ENCODE data around the gene RHOXF2B. TPM values are rescaled to one million over a fixed set of nuclear protein-coding genes. Genes with fewer than 3 reads are reported as not detected.
"Not testable (repeated sequence)": the region's sequence is repeated elsewhere in the genome, so short reads cannot be mapped to it uniquely, and the experiment has no call there.

The RHOXF2B gene
- total and polyA plus RNA-seq, 2 donors, result 0.05 TPM; not detected in 1

DNA sequence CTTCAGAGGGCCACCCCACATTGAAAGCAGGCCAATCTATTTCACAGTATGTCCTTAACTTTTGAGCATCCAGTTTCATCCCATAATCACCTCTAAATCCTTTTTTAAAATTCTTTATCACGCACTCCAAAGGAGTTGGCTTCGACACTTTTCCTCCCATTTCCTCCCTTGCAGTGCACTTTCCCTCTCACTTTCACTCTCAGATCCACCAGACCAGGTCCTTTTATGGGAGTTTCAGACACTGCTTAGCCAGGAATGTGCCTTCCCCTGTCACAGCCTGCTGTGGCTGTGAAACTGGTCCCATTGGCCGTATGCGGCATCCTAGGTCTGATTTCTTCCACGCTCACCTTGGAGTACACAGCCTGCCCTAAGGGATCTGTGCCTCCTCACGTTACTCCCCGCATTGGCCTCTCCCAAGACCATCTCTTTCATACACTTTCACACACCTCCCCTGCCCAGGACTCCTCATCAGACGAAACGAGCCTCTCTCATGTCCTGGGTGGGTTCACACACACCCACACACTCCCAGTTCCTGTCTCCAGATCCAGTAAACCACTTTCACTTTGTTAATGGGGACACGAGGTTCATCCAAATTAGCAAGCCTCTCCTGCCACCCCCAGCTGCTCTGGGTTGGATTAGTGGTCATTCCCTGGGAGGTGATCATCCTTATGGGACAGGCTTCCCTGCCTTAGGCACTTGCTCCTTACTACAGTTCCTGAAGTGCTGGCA is 10.0 kb upstream of the RHOXF2B start:
- no peaks in the 10 kb centered on the region for H3K27me3 ChIP-seq (ENCODE audit: control insufficient read depth in 2 of 2, insufficient read depth in 1 of 2, low read length in 1 of 2)
- H3K4me1 ChIP-seq (ENCODE audit: control insufficient read depth in 2 of 2, insufficient read depth in 2 of 2, low read length in 2 of 2), result no peaks in the 10 kb centered on the region
- H3K36me3 ChIP-seq (ENCODE audit: control insufficient read depth in 2 of 2, insufficient read depth in 2 of 2, low read length in 1 of 2), result no peaks in the 10 kb centered on the region
- no peak overlapping the region for H3K4me3 ChIP-seq (ENCODE audit: low read length in 2 of 2)
- H3K9me3 ChIP-seq (ENCODE audit: control insufficient read depth in 2 of 2, insufficient read depth in 1 of 2, low read length in 1 of 2), result no peaks in the 10 kb centered on the region
- no peak overlapping the region for H3K27ac ChIP-seq (ENCODE audit: low read depth in 1 of 2, low read length in 1 of 2)
- WGBS, result 92% methylated on average over 10 of the region's 10 CpGs
- no peak for DNase-seq (ENCODE audit: low read depth in 6 of 9, low spot score in 9 of 9)

DNA sequence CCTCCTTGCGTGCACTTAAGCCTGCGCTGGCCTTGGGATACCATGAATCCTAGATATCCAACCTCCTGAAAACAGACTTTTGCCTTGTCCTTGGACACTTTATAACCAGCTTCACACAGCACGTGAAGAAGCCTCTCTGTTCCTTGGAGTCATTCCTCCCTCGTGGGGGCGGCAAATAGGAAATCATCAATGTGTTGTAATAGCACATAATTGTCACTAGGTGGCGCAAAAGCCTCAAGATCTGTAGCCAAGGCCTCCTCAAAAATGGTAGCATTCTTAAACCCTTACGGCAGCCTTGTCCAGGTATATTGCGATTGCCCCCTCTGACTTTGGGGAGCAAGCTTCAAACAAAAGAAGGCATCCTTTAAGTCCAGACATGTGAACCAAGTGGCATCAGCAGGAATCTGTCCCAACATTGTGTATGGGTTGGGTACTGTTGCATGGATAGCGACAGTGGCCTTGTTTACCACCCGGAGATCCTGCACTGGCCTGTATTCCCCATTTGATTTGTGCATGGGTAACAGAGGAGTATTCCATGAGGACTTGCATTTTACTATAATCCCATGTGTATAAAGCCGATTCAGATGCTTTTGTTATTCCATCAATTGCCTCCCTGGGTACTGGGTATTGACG is 8.2 kb upstream of the RHOXF2B start:
- not testable (repeated sequence) for H3K4me1 ChIP-seq (ENCODE audit: control insufficient read depth in 2 of 2, insufficient read depth in 2 of 2, low read length in 2 of 2); H3K4me3 ChIP-seq (ENCODE audit: low read length in 2 of 2); H3K27ac ChIP-seq (ENCODE audit: low read depth in 1 of 2, low read length in 1 of 2); H3K27me3 ChIP-seq (ENCODE audit: control insufficient read depth in 2 of 2, insufficient read depth in 1 of 2, low read length in 1 of 2); H3K36me3 ChIP-seq (ENCODE audit: control insufficient read depth in 2 of 2, insufficient read depth in 2 of 2, low read length in 1 of 2); DNase-seq (ENCODE audit: low read depth in 6 of 9, low spot score in 9 of 9); H3K9me3 ChIP-seq (ENCODE audit: control insufficient read depth in 2 of 2, insufficient read depth in 1 of 2, low read length in 1 of 2)
- WGBS, result no CpG with 5 or more reads among the region's 12 CpGs

DNA sequence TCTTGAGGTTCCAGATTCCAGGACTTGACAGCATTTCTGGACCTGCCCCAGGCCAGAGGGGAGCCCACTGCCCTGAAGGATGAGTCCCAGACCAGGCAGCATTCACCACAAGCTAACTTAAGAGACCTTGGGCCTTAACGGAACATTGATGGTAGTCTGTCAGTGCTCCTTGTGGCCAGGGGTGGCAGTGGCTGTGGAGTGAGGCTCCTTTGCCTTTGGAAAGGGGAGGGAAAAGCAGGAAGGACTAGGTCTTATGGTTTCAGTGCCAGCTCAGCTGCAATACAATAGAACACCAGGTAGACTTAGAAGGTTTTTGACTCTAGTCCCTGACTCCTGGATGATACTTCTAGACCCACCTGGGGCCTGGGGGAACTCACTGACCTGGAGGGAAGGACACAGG is 11.3 kb downstream of the RHOXF2B start:
- not testable (repeated sequence) for H3K36me3 ChIP-seq (ENCODE audit: control insufficient read depth in 2 of 2, insufficient read depth in 2 of 2, low read length in 1 of 2); H3K27ac ChIP-seq (ENCODE audit: low read depth in 1 of 2, low read length in 1 of 2); H3K4me1 ChIP-seq (ENCODE audit: control insufficient read depth in 2 of 2, insufficient read depth in 2 of 2, low read length in 2 of 2); DNase-seq (ENCODE audit: low read depth in 6 of 9, low spot score in 9 of 9); H3K4me3 ChIP-seq (ENCODE audit: low read length in 2 of 2); H3K9me3 ChIP-seq (ENCODE audit: control insufficient read depth in 2 of 2, insufficient read depth in 1 of 2, low read length in 1 of 2); H3K27me3 ChIP-seq (ENCODE audit: control insufficient read depth in 2 of 2, insufficient read depth in 1 of 2, low read length in 1 of 2)
- WGBS, result 94% methylated on average over 1 of the region's 1 CpG

DNA sequence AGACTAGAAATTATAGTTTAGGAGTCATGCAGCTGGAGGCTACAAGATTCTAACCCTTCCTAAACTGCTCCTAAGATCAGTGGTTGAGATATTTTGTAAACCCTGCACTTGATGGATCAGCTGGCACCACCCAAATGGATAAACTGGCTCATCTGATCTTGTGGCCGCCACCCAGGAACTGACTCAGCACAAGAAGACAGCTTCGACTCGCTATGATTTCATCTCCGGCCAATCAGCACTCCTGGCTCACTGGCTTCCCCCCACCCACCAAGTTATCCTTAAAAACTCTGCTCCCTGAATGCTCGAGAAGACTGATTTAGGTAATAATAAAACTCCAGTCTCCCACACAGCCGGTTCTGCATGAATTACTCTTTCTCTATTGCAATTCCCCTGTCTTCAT is 34.8 kb downstream of the RHOXF2B start:
- DNase-seq (ENCODE audit: low read depth in 6 of 9, low spot score in 9 of 9); H3K27me3 ChIP-seq (ENCODE audit: control insufficient read depth in 2 of 2, insufficient read depth in 1 of 2, low read length in 1 of 2); H3K36me3 ChIP-seq (ENCODE audit: control insufficient read depth in 2 of 2, insufficient read depth in 2 of 2, low read length in 1 of 2); H3K9me3 ChIP-seq (ENCODE audit: control insufficient read depth in 2 of 2, insufficient read depth in 1 of 2, low read length in 1 of 2); H3K27ac ChIP-seq (ENCODE audit: low read depth in 1 of 2, low read length in 1 of 2); H3K4me1 ChIP-seq (ENCODE audit: control insufficient read depth in 2 of 2, insufficient read depth in 2 of 2, low read length in 2 of 2); H3K4me3 ChIP-seq (ENCODE audit: low read length in 2 of 2): not testable (repeated sequence)
- WGBS, result no CpG with 5 or more reads among the region's 6 CpGs

DNA sequence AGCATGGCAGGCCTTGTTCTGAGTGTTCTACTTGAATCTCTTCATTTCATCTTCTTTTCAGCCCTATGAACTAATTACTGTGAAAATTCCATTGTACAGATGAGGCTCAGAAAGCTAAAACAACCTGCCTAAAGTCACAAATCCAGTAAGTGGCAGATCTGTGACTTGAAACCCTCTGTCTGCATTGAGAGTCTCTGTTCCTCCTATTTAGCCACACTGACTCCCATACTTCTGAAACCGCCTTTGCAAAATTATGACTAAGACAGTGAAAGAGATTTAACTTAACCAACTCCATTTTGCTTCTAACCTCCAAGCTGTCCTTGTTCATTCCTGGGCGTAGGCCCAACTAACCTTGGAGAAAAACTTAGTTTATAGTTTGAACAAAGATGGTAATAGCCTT is 35.2 kb downstream of the RHOXF2B start:
- not testable (repeated sequence) for H3K4me1 ChIP-seq (ENCODE audit: control insufficient read depth in 2 of 2, insufficient read depth in 2 of 2, low read length in 2 of 2); H3K36me3 ChIP-seq (ENCODE audit: control insufficient read depth in 2 of 2, insufficient read depth in 2 of 2, low read length in 1 of 2); H3K27me3 ChIP-seq (ENCODE audit: control insufficient read depth in 2 of 2, insufficient read depth in 1 of 2, low read length in 1 of 2); H3K9me3 ChIP-seq (ENCODE audit: control insufficient read depth in 2 of 2, insufficient read depth in 1 of 2, low read length in 1 of 2); H3K4me3 ChIP-seq (ENCODE audit: low read length in 2 of 2); H3K27ac ChIP-seq (ENCODE audit: low read depth in 1 of 2, low read length in 1 of 2); DNase-seq (ENCODE audit: low read depth in 6 of 9, low spot score in 9 of 9)
- WGBS, result no CpG with 5 or more reads among the region's 2 CpGs

DNA sequence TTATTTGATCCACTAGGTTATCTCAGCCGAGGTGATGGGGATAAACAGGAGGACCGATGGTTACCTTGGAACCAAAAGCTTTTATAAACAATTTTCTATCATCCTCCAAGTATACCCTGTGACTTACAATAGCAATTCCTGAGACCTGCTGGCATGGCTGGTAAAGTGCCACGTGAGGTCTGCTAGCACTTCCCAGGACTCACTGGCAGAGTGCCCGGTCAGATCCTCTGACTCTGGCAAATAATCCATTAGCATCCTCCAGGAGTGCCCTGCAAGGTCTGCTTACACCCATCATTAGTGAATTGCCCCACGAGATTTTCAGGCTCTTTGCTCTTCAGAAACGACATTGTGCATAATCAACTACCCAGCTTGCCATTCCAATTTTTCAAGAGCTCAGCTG is 37.3 kb downstream of the RHOXF2B start:
- not testable (repeated sequence) for H3K27ac ChIP-seq (ENCODE audit: low read depth in 1 of 2, low read length in 1 of 2); DNase-seq (ENCODE audit: low read depth in 6 of 9, low spot score in 9 of 9); H3K4me1 ChIP-seq (ENCODE audit: control insufficient read depth in 2 of 2, insufficient read depth in 2 of 2, low read length in 2 of 2); H3K36me3 ChIP-seq (ENCODE audit: control insufficient read depth in 2 of 2, insufficient read depth in 2 of 2, low read length in 1 of 2); H3K9me3 ChIP-seq (ENCODE audit: control insufficient read depth in 2 of 2, insufficient read depth in 1 of 2, low read length in 1 of 2); H3K4me3 ChIP-seq (ENCODE audit: low read length in 2 of 2); H3K27me3 ChIP-seq (ENCODE audit: control insufficient read depth in 2 of 2, insufficient read depth in 1 of 2, low read length in 1 of 2)
- no CpG with 5 or more reads among the region's 6 CpGs for WGBS

DNA sequence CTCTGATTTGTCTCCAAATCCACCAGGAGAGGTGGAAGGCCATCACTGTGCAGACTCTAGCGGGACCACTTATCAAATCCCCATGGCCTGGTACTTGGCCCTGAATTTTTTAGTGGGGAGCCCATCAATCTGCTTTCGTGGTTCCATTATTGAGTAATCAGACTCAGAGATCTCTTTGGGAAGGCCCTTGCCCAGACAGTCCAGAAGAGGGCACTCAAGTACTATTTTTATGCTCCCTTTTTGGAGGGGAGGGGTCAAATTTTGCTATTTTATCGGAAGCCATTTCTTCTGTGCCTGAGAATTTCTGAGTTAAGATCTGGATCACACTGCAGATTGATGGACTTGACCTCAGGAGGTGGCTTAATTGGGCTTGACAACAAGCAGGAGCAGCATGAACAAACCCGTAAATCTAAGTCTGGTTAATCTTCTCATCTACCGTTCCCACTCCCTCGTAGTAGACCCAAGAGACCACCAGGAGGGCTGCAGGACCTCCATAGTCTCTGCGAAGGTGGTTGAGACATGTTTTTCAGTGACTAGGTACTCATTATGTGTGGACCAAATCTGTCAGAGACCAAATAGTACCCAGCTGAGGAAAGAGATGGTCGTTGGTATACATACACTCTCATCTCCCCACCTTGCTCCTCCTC is 38.3 kb downstream of the RHOXF2B start:
- not testable (repeated sequence) for H3K4me3 ChIP-seq (ENCODE audit: low read length in 2 of 2); H3K9me3 ChIP-seq (ENCODE audit: control insufficient read depth in 2 of 2, insufficient read depth in 1 of 2, low read length in 1 of 2); DNase-seq (ENCODE audit: low read depth in 6 of 9, low spot score in 9 of 9); H3K4me1 ChIP-seq (ENCODE audit: control insufficient read depth in 2 of 2, insufficient read depth in 2 of 2, low read length in 2 of 2); H3K27me3 ChIP-seq (ENCODE audit: control insufficient read depth in 2 of 2, insufficient read depth in 1 of 2, low read length in 1 of 2); H3K36me3 ChIP-seq (ENCODE audit: control insufficient read depth in 2 of 2, insufficient read depth in 2 of 2, low read length in 1 of 2); H3K27ac ChIP-seq (ENCODE audit: low read depth in 1 of 2, low read length in 1 of 2)
- no CpG with 5 or more reads among the region's 8 CpGs for WGBS

DNA sequence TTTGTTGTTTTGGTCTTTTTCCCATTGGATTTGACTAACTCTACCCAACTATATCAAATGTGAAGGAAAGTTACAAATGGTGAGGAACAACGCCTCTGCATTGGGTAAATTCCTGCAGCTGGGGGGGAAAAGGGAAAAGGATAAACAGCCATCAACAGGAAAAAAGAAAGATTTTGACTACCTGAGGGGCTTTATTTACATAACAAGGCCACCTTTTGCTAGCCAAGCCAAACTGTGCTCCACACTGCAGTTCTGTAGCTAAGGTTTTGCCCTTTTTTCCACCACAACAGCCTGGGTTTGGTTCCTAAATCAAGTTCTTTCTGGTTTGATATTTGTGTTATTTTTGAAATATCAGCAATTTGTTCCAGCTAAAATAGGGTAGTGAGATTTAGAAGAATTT is 40.8 kb downstream of the RHOXF2B start:
- WGBS, result 94% methylated on average over 1 of the region's 1 CpG
- H3K4me1 ChIP-seq (ENCODE audit: control insufficient read depth in 2 of 2, insufficient read depth in 2 of 2, low read length in 2 of 2), result no peaks in the 10 kb centered on the region
- H3K4me3 ChIP-seq (ENCODE audit: low read length in 2 of 2), result no peak overlapping the region

DNA sequence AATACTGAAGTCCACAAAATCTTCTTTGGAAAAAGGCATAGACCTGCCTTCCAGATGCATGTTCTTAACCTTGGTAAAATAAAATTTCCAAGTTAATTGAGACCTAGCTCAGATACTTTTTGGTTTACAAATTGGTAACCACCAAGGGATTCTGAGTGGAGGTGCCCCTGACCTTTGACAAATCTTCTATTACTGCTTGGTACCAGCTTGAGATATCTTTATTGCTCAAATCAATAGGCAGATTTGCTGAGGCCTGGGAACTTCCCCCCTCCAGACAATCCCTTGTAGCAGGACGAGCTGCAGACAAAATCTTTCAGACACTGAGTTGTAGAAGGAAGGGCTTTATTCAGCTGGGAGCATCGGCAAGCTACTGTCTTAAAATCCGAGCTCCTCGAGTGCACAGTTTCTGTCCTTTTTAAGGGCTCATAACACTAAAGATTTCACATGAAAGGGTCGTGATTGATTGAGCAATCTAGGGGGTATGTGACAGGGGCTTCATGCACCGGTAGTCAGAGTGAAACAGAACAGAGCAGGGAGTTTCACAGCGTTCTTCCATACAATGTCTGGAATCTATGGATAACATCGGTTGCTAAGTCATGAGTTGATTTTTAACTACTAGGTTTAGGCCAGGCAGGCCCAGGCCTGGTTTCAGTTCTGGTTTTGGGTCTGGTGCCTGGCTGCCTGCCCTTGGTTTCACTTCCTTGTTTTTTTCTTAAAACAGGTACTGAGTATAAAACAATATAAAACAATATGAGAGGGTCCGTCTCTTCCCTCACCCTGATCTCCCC is 41.8 kb downstream of the RHOXF2B start:
- DNase-seq (ENCODE audit: low read depth in 6 of 9, low spot score in 9 of 9), result peak in 1 of 9 donors; percentile 3

More for the DNA sequence above, 40.8 kb downstream of the RHOXF2B start:
- no peaks in the 10 kb centered on the region for H3K36me3 ChIP-seq (ENCODE audit: control insufficient read depth in 2 of 2, insufficient read depth in 2 of 2, low read length in 1 of 2)
- no peaks in the 10 kb centered on the region for H3K9me3 ChIP-seq (ENCODE audit: control insufficient read depth in 2 of 2, insufficient read depth in 1 of 2, low read length in 1 of 2)
- H3K27ac ChIP-seq (ENCODE audit: low read depth in 1 of 2, low read length in 1 of 2), result no peak overlapping the region
- no peaks in the 10 kb centered on the region for H3K27me3 ChIP-seq (ENCODE audit: control insufficient read depth in 2 of 2, insufficient read depth in 1 of 2, low read length in 1 of 2)
- DNase-seq (ENCODE audit: low read depth in 6 of 9, low spot score in 9 of 9), result no peak

More for the DNA sequence above, 41.8 kb downstream of the RHOXF2B start:
- 74% methylated on average over 9 of the region's 9 CpGs for WGBS
- not testable (repeated sequence) for H3K36me3 ChIP-seq (ENCODE audit: control insufficient read depth in 2 of 2, insufficient read depth in 2 of 2, low read length in 1 of 2); H3K9me3 ChIP-seq (ENCODE audit: control insufficient read depth in 2 of 2, insufficient read depth in 1 of 2, low read length in 1 of 2); H3K27ac ChIP-seq (ENCODE audit: low read depth in 1 of 2, low read length in 1 of 2); H3K27me3 ChIP-seq (ENCODE audit: control insufficient read depth in 2 of 2, insufficient read depth in 1 of 2, low read length in 1 of 2); H3K4me1 ChIP-seq (ENCODE audit: control insufficient read depth in 2 of 2, insufficient read depth in 2 of 2, low read length in 2 of 2); H3K4me3 ChIP-seq (ENCODE audit: low read length in 2 of 2)
